Adrenal gland (tissue), 12 donors: ENCODE measurements around the gene NIN. TPM values are rescaled to one million over a fixed set of nuclear protein-coding genes. Genes with fewer than 3 reads are reported as not detected.

Experiments used
- DNase-seq, 7 donors: peaks; one replicate each; pipeline ENCODE4 v3.0.0-alpha.2; 2019 to 2020
- H3K27ac ChIP-seq, 5 donors: fragments of 200-600 bp; sonication (generic) in 4 of 5; 1 replicate in 3 of 5; 2 replicates in 2 of 5; pipeline versions ENCODE4 v1.5.1 to v1.8.0; 2016 to 2020; ENCODE audit warnings: mild to moderate bottlenecking in 1 of 5
- H3K27me3 ChIP-seq: fragments of 200-600 bp; 2 replicates; pipeline ENCODE4 v1.8.0; 2021
- H3K36me3 ChIP-seq, 2 donors: fragments of 200-600 bp; replicated peaks in 1 of 2; 1 replicate in 1 of 2; 2 replicates in 1 of 2; pipeline versions ENCODE4 v1.5.1 to v1.8.0; 2018 to 2022
- H3K4me1 ChIP-seq, 2 donors: fragments of 200-600 bp; replicated peaks in 1 of 2; 1 replicate in 1 of 2; 2 replicates in 1 of 2; pipeline versions ENCODE4 v1.5.1 to v1.8.0; 2018 to 2021
- H3K4me3 ChIP-seq, 4 donors: fragments of 200-600 bp; sonication (generic) in 3 of 4; one replicate each; pipeline ENCODE4 v1.5.1; 2016 to 2018
- H3K9me3 ChIP-seq, 3 donors: fragments of 200-600 bp; sonication (generic) in 1 of 3; replicated peaks in 1 of 3; 1 replicate in 2 of 3; 2 replicates in 1 of 3; pipeline versions ENCODE4 v1.5.1 to v1.8.0; 2016 to 2021
- CTCF ChIP-seq, 6 experiments: fragments of 450-650 bp in 4 of 6; fragments of 200-600 bp in 2 of 6; sonication (generic) in 1 of 6; IDR thresholded peaks; 1 replicate in 5 of 6; 2 replicates in 1 of 6; pipeline versions ENCODE4 v1.5.1 to v1.8.0; 2016 to 2021; ENCODE audit warnings: antibody characterized with exemption in 6 of 6, mild to moderate bottlenecking in 2 of 6, moderate library complexity in 1 of 6
- POLR2A ChIP-seq, 2 donors: fragments of 450-650 bp; IDR thresholded peaks; one replicate each; pipeline ENCODE4 v1.6.1; 2017; ENCODE audit warnings: antibody characterized with exemption in 2 of 2, mild to moderate bottlenecking in 2 of 2, moderate library complexity in 1 of 2
- WGBS, 4 donors: extraction: QIAGEN DNeasy Blood & Tissue Kit in 2 of 4; methylation state at CpG; one replicate each; pipeline versions ENCODE4 v1.1.5 to v1.1.7; 2013 to 2017; 5-methylcytosine and 5-hydroxymethylcytosine counted together
- intact Hi-C, 2 donors: fragments of 100-400 bp; cut with DNase I; formaldehyde crosslinking; loops; one replicate each; pipeline versions ENCODE4 v1.14.1 to v1.15.0; 2022 to 2023
- polyA plus RNA-seq, 3 donors: library from polyadenylated mRNA; stranded (reverse); fragments of 200-250 nt in 2 of 3; fragments of 350-450 nt in 1 of 3; fragmentation: Illumina TruSeq in 1 of 3; extraction: RNeasy Lipid Tissue Mini Kit (QIAGEN cat#74804) in 1 of 3; gene quantifications; one replicate each; pipeline ENCODE4 v1.2.3, GENCODE V29; 2013 to 2014
- total RNA-seq, 9 donors: library from RNA; depleted of rRNA in 4 of 9; stranded (reverse); fragments of >200 nt in 4 of 9; fragments of 120-200 nt in 1 of 9; fragmentation: NEBNext Ultra II Directional in 1 of 9; extraction: Animal tissue kit (Norgen Biotek cat#: 25700) in 1 of 9; gene quantifications; one replicate each; pipeline versions ENCODE4 v1.1.0 to v1.2.4, GENCODE V29; 2013 to 2023
- donor health status: healthy with polysubstance abuse.
- donor health status: Bipolar disorder and iron deficiency.
- donor health status: DM: yes; HTN: yes; CAD: no.
- donor health status: DM: no; HTN: no; CAD: no.
- donor health status: DM: no; HTN: no; CAD: no.
- donor health status: DM: yes; HTN: yes; CAD: no.

Gene NIN
- total and polyA plus RNA-seq, 12 donors, result 3.0 to 66.1 (median 17.9) TPM

GRCh38 chr14:50733494-50733893, 97.5 kb downstream of the NIN start:
- Histone ChIP-seq H3K9me3 (no peaks in the 10 kb centered on the region), H3K27me3 (no peaks in the 10 kb centered on the region), H3K27ac (no peak overlapping the region), H3K36me3 (peaks cover 0 to 32% of the 10 kb centered on the region in 2 donors), H3K4me3 (no peak overlapping the region), H3K4me1 (peaks cover 0 to 9% of the 10 kb centered on the region in 2 donors)
- no peak for DNase-seq
- intact Hi-C loops, result no loop called here
- TF ChIP-seq POLR2A (IDR thresholded peaks at IDR 0.05) (no peak), CTCF (IDR thresholded peaks at IDR 0.05) (no peak)
- WGBS, 4 donors, result 92 to 100% (median 96%) methylated on average over 2 of the region's 2 CpGs

GRCh38 chr14:50728836-50729235, 102.1 kb downstream of the NIN start:
- Histone ChIP-seq H3K27ac (no peak overlapping the region), H3K9me3 (no peaks in the 10 kb centered on the region), H3K4me1 (no peaks in the 10 kb centered on the region), H3K36me3 (peaks cover 0 to 37% of the 10 kb centered on the region in 2 donors), H3K4me3 (no peak overlapping the region), H3K27me3 (no peaks in the 10 kb centered on the region)
- TF ChIP-seq POLR2A (IDR thresholded peaks at IDR 0.05) (no peak), CTCF (IDR thresholded peaks at IDR 0.05) (no peak)
- WGBS, 4 donors, result 85 to 98% (median 94%) methylated on average over 6 of the region's 6 CpGs
- intact Hi-C loops, result no loop called here
- DNase-seq, result no peak

- H3K4me1 ChIP-seq, result no peaks in the 10 kb centered on the region
- intact Hi-C loops, result no loop called here
- 81 to 95% (median 83%) methylated on average over 3 of the region's 3 CpGs for WGBS, 4 donors
- H3K4me3 ChIP-seq, result no peak overlapping the region
- H3K36me3 ChIP-seq, result peaks cover 0 to 47% of the 10 kb centered on the region in 2 donors
- H3K9me3 ChIP-seq, result no peaks in the 10 kb centered on the region
- DNase-seq, result no peak
- TF ChIP-seq POLR2A (IDR thresholded peaks at IDR 0.05), result no peak
- TF ChIP-seq CTCF (IDR thresholded peaks at IDR 0.05), result no peak
- H3K27me3 ChIP-seq, result no peaks in the 10 kb centered on the region
- H3K27ac ChIP-seq, result no peak overlapping the region
Observed at GRCh38 chr14:50726372-50727107, 104.4 kb downstream of the NIN start.

- WGBS, 4 donors, result 74 to 84% (median 81%) methylated on average over 5 of the region's 5 CpGs
- intact Hi-C loops, result no loop called here
- H3K4me3 ChIP-seq, result no peak overlapping the region
- TF ChIP-seq CTCF (IDR thresholded peaks at IDR 0.05) (no peak), POLR2A (IDR thresholded peaks at IDR 0.05) (no peak)
- no peaks in the 10 kb centered on the region for H3K9me3 ChIP-seq
- peaks cover 0 to 50% of the 10 kb centered on the region in 2 donors for H3K36me3 ChIP-seq
- H3K4me1 ChIP-seq, result no peaks in the 10 kb centered on the region
- no peaks in the 10 kb centered on the region for H3K27me3 ChIP-seq
- no peak for DNase-seq
- no peak overlapping the region for H3K27ac ChIP-seq
Observed at GRCh38 chr14:50725761-50726160, 105.2 kb downstream of the NIN start.
